DMS79 treated with DMSO at 0.1 percent for 48 hours (cell line): ENCODE measurements around the gene PRDM5.

ENCODE experiments used
- DNase-seq: peaks from one replicate; lab custom pipeline; 2025; lab: John Stamatoyannopoulos, UW

The PRDM5 gene

DNA sequence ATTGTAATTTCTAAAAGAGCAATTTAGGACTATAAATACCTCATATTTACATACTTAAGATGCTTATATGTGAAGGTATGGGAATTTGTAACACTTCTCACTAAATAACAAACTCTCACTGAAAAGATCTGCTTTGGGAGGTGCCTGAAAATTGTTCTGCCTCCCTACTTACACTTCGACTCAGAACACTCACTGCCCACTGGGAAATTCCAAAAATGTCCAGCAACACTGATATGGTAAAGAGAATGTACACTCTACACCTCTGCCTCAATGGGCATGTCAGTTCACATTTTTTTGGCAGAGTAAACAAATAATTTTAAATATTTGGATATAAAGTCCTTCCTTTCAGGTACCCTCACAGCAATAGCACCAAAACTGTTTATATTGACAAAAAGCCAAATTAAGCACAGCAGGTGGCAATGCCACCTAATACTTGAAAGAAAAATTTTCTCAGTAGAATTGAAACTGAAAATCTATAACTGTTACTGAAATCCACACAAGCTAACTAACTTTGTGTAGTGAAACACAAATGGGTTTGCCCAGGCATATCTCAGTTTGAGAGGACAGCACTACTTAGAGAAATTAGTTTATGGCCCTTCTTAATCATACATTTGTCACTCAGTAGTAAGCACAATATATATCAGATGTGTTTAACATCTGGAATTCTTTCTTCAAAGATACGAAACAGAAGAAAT lies 67.1 kb downstream of the PRDM5 start:
- no peak for DNase-seq

DNA sequence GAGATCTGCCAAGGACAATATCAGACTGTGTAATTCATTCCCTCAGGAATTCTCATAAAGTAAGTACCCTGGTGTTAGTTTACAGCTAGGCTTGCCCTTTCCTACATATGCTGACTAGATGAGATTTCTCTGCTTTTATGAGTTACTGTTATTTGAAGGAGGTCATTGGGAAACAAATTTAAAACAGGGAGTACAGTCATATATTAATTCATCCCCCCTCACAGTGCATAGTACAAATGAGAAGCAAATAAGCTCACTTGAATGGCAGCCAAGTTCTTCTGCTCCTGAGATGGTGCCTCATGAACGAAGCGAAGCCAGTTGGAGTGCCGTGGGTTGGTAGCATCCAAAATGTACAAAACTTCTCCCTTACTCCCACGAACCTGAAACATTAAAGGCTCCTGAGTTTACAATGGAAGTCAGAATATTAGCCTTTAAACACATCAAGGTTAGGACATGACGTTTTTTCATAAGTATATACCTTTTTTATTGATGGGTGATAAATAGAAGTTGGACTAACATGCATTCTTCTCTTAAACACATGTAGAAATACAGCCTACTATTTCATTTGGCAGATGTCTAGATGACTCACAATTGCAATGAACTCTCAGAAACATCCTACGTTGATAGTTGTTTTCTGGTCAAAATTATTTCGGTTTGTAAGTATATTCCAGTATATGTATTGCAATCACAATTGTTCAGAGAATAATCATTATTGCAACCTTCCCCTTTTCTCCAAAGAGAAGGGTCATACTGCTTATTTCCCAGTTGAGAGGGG lies 69.2 kb downstream of the PRDM5 start:
- no peak for DNase-seq

DNA sequence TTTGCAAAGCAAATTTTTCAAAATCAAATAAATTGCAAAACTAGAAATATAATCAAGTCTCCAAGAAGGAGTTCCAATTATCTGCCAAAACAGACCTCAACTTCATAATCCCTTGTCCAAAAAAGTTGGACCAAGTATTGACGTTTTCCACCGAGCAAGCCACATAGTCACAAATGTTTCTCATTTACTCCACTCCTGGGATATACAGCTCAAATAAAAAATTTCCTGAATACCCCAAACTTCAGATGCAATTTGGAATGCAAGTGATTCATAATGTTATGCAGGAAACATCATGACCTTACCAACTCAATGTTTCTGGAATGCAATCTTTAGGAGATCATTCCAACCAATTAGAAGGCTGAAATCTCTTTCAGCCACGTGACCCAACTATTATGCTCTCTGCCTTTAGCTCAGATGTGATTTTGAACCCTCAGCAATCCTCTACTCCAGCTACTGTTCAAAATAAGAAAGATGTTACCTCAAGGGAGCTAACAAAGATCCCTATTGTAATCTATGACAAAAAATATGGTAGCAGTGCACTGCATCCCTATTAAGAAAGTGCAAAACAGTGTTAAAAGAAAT lies 72.4 kb downstream of the PRDM5 start:
- DNase-seq: no peak

DNA sequence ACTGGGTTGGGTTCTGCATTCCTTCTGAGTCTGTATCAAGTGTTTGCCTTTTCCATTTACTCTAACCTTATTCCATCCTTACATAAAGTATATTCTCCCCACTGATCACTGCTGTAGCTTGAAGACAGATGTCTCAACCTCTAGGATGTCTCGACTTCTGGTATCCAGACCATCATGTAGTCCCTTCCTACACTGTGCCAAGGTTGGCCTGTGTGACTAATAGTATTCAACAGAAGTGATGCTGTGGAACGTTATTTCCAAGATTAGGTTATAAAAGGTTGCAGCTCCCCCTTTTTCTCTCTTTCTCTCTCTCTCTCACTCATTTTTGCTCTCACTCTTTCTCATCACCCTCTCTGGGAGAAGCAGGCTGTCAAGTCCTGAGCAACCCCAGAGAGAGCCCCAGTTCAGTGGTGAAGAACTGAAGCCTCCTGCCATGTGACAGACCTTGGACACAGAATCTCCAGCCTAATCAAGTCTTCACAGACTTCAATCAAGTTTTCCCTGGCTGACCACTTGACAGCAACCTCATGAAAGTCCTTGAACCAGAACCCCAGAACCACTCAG lies 75.4 kb downstream of the PRDM5 start:
- no peak for DNase-seq

DNA sequence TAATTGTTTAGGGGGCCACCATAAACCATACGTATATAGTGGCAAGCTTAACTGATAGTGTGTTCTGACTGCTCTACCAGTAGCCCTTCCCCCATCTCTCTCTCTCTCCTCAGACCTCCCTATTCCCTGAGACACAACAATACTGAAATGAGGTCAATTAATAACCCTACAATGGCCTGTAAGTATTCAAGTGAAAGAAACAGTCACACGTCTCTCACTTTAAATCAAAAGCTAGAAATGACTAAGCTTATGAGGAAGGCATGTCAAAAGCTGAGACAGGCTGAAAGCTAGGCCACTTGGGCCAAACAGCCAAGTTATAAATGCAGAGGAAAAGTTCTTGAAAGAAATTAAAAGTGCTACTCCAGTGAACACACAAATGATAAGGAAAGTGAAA lies 78.0 kb downstream of the PRDM5 start:
- DNase-seq: no peak

DNA sequence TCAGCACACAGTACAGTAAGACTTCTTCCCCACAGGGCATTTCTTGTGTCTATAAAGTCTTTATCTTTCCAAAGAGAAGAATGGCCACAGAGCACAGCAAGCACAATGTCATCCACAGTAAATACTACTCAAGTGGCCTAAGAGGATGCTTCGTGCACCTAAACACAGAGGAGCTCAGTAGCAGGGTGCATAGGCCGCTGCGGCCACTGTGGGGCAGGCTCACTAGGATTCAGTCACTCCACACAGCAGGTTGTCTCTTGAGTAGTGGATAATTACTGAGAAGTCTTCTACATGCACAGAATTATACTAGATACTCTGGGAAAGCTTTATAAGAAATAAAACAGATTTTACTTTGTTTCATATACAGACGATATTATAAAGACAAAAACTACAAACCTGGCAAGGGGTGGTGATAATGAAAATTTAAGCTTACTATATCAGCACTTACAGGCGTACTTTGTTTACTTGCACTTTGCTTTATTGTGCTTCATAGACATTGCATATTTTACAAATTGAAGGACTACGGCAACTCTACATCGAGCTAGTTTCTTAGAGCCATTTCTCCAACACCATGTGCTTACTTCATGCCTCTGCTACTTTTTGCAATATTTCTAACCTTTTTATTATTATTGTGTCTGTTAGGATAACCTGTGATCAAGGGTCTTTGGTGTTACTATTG lies 78.5 kb downstream of the PRDM5 start:
- DNase-seq: no peak

DNA sequence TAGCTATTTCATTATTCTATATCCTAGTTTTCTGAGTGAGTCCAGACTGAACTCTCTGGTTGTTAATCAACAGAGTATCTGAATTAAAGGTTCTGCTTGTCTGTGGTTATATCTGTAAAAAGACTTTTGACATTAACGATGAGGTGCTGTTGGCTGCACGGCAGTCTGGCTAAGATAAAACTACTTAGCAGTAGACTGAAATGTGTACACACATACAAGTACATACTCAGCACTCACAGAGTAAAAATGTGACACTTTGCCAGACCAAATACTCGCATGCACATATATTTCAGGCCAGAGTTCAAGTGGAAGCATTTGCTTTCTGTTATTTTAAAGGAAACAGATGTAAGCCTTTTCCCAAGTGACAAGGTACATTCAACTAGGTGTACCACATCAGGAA lies 80.5 kb downstream of the PRDM5 start:
- no peak for DNase-seq

DNA sequence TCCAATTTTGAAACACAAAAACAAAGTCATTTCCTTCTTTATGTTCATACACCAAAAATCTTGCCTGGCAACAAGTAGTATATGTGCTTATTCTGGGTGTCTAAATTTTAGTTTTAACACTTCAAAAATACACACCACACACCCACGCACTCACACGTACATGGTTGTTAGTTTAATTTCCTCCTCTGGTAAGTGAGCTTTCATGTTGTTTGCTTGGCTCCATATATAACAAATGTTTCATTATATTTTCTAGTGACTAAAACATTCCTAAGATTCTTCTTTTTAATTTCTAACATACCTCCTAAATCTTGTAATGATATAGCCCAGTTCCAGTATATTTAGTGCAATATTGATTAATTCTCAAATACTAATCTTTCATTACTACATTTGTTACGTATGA lies 80.9 kb downstream of the PRDM5 start:
- no peak for DNase-seq

DNA sequence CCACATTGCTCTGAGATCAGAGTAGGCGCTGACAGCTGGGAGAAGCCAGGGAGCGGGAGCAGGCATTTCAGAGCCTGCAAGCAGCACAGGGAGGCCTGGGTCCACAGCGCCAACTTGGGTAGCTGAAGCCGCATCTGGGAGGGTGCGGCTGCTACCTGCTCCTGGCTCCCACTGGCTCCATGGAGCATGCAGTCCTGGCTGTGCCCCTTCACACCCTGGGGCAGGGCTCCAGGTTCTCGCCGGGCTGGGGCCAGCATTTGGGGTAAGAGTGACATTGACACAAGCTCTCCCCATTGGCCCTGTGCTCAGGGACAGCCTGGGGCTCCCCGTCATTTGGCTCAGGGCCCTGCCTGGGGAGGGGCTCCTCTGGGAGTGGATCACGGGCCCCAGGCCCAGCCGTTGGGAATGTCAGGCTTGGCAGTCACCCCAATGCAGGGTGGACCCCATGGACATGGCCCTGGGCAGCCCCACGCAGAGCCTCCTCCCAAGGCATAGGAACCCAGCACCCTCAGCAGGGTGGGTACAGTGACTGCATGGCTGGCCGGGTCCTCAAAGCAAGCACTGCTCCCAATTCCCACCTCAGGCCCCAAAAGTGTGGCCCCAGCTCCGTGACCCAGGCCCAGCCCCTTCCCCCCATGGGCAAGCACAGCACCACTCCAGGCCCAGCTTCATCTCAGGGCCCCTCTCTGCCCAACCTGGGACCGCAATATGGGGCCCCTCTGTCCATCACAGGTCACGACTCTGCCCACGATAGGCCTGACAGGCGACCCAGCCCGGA lies 82.4 kb downstream of the PRDM5 start:
- no peak for DNase-seq

DNA sequence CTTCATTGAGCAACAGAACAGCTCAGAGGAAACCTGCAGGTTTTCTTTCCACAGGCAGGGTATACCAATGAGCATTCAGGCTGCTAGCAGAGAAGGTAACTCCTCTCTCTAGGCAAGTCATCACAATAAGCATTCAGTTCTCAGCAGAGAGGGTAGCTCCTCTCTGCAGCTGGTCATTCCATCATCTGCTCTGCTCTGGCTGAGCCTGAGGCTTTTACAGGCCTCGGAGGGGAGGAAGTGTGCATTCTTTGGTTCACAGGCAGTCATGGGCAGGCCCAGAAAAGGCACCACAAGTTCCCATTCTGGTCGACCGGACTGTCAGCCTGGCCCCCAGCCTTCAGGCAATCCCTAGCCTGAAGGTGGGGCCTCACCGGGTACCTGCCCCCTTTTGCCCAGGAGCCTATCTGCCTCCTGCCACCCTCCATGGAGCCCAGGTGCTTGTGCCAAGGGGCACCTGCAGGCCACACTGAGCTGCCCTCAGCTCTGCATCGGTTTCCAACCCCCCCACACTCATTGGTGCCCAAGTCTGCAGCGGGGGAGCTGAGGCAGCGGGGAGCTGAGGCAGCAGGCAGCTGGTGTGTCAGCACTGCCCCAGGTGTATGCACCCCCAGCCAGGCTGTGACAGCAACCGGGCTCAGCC lies 83.1 kb downstream of the PRDM5 start:
- DNase-seq: no peak

DNA sequence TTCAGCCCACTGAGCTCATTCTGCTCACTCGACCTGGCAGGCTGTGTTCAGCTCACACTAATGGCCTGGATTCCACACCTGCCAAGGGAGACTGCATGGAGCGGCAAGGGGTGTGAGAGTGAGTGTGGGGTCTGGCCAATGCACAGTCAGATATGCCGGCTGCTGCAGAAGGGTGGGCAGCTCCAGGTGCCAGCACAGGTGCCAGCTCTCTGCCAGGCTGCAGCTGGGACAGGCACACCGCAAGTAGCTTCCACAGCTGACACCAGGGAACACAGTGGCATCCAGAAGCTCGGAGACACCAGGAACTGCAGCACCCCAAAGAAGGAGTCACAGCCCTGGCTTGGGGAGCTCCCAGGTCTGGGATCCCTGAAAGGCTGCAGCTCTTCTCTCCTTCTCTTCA lies 83.7 kb downstream of the PRDM5 start:
- no peak for DNase-seq

DNA sequence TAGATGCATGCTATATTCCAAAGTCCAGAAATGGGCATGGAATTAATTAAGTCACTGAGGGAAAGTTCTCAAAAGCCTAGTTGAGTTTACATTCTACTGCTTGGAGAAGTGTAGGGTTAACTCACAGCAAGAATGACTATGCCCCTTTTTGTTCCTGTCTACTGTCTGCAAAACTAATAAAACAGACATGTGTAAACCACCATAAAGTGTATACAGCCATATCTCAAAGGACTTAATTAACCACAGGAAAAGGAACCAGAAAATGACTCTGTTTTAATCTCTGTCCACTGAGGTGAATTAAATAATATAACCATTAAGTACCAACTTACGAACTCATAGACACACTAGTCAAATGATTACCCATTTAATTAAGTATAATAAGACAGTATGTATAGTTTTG lies 84.9 kb downstream of the PRDM5 start:
- no peak for DNase-seq

DNA sequence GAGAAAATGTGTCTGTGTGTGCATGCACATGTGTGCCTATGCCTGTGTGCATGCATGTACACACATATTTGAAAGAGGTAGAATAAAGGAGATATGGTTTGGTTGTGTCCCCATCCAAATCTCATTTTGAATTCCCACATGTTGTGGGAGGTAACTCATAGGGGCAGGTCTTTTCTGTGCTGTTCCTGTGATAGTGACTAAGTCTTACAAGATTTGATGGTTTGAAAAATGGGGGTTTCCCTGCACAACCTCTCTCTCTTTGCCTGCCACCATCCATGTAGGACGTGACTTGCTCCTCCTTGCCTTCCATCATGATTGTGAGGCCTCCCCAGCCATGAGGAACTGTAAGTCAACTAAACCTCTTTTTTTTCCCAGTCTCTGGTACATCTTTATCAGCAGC lies 87.2 kb downstream of the PRDM5 start:
- no peak for DNase-seq

DNA sequence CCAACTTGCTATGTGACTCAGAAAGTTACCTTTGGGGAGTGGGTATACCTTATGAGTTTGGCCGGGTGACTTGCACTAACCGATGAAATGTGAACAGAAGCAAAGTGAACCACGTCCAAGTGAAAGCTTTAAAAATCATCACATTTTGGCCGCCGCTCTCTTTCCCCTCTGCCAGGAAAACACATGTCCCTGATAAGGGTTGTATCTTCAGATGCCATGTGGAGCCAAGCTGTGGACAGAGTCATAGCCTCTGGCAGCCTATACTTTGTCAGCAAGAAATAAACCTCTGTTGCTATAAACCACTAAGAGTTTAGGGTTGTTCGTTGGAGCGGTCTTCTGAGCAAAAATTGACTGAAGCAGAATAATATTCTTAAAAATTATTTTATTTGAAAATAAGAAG lies 92.3 kb downstream of the PRDM5 start:
- DNase-seq: no peak

DNA sequence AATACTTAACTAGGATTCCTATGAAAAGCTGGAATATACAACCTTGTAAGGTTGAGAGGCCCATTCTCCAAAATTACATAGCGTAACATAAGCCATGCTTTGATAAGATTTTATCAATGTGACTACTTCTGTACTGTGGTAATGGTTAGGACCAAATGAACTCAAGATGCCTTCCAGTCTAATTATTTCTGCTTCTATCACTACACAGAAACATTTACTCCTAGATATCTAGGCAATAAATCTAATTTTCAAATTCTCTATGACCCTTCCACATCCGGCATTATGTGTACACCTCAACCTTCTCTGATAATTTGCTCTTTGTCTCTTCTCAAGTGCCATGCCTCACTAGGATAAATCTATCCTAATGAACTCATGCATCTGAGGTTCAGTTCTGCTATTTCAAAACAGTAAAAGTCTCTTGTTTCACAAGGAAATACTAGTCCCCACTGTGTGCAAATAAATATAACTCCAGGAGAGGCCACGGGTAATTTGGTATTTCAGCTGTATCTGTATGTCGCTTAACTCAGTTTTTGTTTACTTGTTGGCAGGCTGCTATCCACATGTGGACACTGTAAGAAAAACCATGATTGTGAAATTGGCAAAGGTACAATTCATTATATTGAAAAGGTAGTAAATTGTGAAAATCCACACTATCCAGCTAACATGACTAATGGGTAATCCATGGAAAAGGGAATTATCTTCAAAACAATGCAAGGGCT lies 93.3 kb downstream of the PRDM5 start:
- DNase-seq: no peak

DNA sequence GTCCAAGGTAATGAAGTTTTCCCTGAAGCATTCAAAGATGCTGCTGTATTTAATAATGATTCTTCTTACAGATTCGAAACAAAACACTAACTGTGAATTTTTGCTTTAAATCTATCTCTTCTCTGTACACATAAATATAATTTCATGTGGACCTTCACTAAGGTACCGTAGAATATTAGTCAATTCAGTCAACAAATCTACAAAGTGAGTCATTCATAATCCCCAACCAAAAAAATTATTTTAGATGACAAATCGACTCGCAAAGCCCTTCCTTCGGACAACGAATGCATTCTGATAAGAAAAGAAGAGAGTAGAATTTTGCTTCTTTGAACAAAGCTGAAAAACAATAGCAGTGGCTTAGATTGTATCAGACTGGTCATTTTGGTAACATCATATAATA lies 95.7 kb downstream of the PRDM5 start:
- DNase-seq: no peak

DNA sequence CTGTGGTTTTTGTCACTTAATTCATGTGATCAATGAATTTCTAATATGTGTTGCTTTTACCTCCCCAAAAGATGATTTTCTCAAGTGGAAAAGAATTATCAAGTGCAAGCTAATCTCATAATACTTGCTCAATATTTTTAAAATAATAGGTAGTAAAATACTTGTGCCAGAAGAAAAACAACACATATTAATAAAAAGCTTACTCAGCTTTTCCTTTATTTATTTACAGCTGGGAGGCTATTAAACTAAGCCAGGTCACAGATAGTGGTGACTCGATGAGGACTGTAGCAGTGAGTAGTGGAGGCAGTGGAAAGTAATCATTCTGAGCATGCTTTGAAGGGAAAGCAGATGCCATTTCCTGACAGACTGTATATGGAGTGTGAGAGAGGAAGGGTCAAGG lies 96.1 kb downstream of the PRDM5 start:
- DNase-seq: no peak

DNA sequence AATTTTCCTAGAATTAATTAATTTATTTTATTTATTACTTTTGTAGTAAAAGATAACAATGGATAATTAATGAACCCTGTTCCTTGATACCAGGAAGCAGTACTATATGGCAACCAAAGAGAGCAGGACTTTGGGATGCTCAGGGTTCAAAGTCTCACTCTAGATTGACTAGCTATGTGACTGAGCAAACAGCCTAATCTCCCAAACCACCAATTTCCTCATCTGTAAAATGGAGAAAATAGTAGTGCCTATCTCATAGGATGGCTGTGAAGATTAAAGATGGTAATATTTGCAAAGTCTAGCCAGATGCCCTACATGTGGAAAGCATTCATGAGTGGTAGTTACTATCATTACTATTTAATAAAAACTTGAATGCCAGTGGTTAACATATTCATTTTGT lies 97.6 kb downstream of the PRDM5 start:
- DNase-seq: no peak

DNA sequence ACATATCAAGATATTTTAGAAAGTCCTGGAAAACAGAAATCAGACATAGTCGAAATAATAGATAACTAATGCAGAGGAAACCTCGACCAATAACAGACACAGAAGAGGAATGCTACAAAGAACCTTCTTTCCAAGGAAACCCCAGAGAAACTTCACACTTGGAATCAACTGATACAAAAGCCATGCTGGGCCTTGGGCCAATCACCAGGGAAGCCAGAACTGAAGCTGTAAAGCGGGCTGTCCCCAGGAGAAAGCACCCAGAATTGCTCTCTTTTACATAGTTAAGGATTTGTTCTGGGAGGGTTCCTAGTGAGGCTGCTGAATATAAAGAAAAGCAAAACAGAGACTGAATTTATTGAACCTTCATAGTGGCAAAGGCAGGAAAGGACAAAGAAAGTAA lies 100.5 kb downstream of the PRDM5 start:
- no peak for DNase-seq

DNA sequence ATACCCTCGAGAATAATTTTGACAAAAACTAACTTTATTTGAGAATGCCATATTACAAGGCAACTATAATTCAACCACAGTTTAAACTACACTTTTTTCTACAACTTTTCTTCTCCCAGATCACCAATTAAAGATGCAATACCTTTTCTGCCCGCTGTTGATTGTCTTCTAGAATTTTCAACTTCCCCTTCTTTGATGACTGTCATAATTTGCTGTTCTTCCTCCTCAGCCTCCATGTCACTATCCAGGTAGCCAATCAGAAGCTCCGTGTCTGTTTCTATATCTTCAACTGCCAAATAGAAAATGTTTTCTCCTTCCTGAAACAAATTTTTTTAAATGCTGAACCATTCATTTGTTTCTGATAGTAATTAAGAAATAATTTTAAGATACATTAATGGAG lies 101.5 kb downstream of the PRDM5 start:
- DNase-seq: no peak
